OCI-LY7 (cell line): ENCODE measurements around the gene NPHS2. TPM values are rescaled to one million over a fixed set of nuclear protein-coding genes. Genes with fewer than 3 reads are reported as not detected.

Experiments
- BruUV-seq: library from RNA; stranded (reverse); fragments of 400-500 nt; replicated peaks from 2 replicates; lab custom pipeline; 2021; lab: Mats Ljungman, UMichigan
- CTCF ChIA-PET: fragments of 300-600 bp; sonication (Branson Sonifier 250); formaldehyde crosslinking; loops from one replicate; lab custom pipeline; 2022; ENCODE audit warnings: antibody characterized with exemption; ENCODE audit not compliant: unreplicated experiment; lab: Charles Lee
- POLR2A ChIA-PET: fragments of 300-600 bp; sonication (Branson Sonifier 250); formaldehyde crosslinking; loops from one replicate; lab custom pipeline; 2022; ENCODE audit warnings: antibody characterized with exemption; lab: Charles Lee
- DNase-seq: peaks from one replicate; pipeline ENCODE4 v3.0.0-alpha.2; 2015; ENCODE audit warnings: low spot score
- H2AFZ ChIP-seq: fragments of 200-600 bp; sonication (generic), shearing (Covaris generic); 2 replicates; pipeline ENCODE4 v1.6.1; 2014; ENCODE audit warnings: mild to moderate bottlenecking, antibody characterized with exemption, low read length, moderate library complexity
- H3K27ac ChIP-seq: fragments of 200-600 bp; sonication (generic); 2 replicates; pipeline ENCODE4 v1.5.1; 2014; ENCODE audit warnings: mixed run types, low read depth, mild to moderate bottlenecking, moderate library complexity, low read length, inconsistent platforms; ENCODE audit not compliant: poor library complexity, severe bottlenecking
- H3K36me3 ChIP-seq: fragments of 200-600 bp; sonication (generic); 2 replicates; pipeline ENCODE4 v1.6.1; 2014; ENCODE audit warnings: mild to moderate bottlenecking, antibody characterized with exemption, low read length, moderate library complexity, mixed read lengths; ENCODE audit not compliant: insufficient read depth
- H3K4me1 ChIP-seq: fragments of 200-600 bp; sonication (generic); 2 replicates; pipeline ENCODE4 v1.5.1; 2014; ENCODE audit warnings: mild to moderate bottlenecking, low read length; ENCODE audit not compliant: insufficient read depth, poor library complexity, severe bottlenecking
- H3K4me2 ChIP-seq: fragments of 200-600 bp; sonication (generic); 2 replicates; pipeline ENCODE4 v1.6.1; 2014; ENCODE audit warnings: mild to moderate bottlenecking, low read length
- H3K4me3 ChIP-seq: fragments of 200-600 bp; sonication (generic); 2 replicates; pipeline ENCODE4 v1.5.1; 2014; ENCODE audit warnings: mild to moderate bottlenecking, low read depth, low read length; ENCODE audit not compliant: poor library complexity, severe bottlenecking
- H3K79me2 ChIP-seq: fragments of 200-600 bp; sonication (generic); 2 replicates; pipeline ENCODE4 v1.6.1; 2016; ENCODE audit warnings: low read depth, mild to moderate bottlenecking, low read length, moderate library complexity, mixed read lengths; ENCODE audit not compliant: insufficient read depth
- H3K9me2 ChIP-seq: fragments of 200-600 bp; sonication (generic); 2 replicates; pipeline ENCODE4 v1.6.1; 2016; ENCODE audit warnings: mild to moderate bottlenecking, low read length, mixed read lengths; ENCODE audit not compliant: insufficient read depth
- H3K9me3 ChIP-seq: fragments of 200-600 bp; sonication (generic); 2 replicates; pipeline ENCODE4 v1.6.1; 2014; ENCODE audit warnings: mild to moderate bottlenecking, mixed run types, low read length, mixed read lengths
- H4K20me1 ChIP-seq: fragments of 200-600 bp; sonication (generic); 2 replicates; pipeline ENCODE4 v1.6.1; 2014; ENCODE audit warnings: mild to moderate bottlenecking, antibody characterized with exemption, low read length, moderate library complexity, mixed read lengths; ENCODE audit not compliant: insufficient read depth
- CTCF ChIP-seq: fragments of 200-600 bp; sonication (generic); conservative IDR thresholded peaks from 2 replicates; pipeline ENCODE4 v1.5.1; 2014; ENCODE audit warnings: mild to moderate bottlenecking, antibody characterized with exemption, low read length, moderate library complexity, mixed read lengths
- EZH2phosphoT487 ChIP-seq: fragments of 200-600 bp; sonication (generic); IDR thresholded peaks from 2 replicates; pipeline ENCODE4 v1.6.1; 2018; ENCODE audit warnings: low read depth, borderline replicate concordance, mild to moderate bottlenecking, mixed run types, antibody characterized with exemption, low read length, moderate library complexity, mixed read lengths
- intact Hi-C: fragments of 100-400 bp; cut with micrococcal nuclease; formaldehyde crosslinking; loops from one replicate; pipeline ENCODE4 v1.10.0; 2022; ENCODE audit not compliant: unreplicated experiment
- total RNA-seq, 2 experiments: library from RNA; depleted of rRNA in 1 of 2; stranded (reverse); fragments of >200 nt in 1 of 2; shearing (Covaris generic) in 1 of 2; gene quantifications; 2 replicates each; pipeline ENCODE4 v1.2.3, GENCODE V29; 2014 to 2022

Gene NPHS2
- total RNA-seq, 2 experiments from 2014 or later, result not detected

DNA sequence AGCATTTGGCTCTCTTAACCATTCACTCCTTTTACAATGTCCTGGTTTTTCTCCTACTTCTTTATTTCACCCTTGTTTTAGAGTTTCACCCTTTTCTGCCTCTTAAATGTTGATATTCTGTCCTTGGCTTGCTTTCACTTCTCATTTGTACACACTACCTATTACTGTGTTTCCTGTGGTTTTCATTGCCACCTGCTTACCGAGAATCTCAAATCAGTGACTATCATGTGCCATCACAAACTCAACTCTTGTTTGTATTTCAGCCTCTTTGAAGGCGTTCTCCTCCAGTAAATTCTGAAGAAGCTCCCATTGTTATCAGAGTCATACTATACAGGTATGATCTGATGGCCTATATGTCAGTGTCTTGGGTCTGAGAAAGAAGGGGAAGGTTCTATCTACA lies 65.7 kb downstream of the NPHS2 start:
- H3K36me3 ChIP-seq, result no peaks in the 10 kb centered on the region; the same call in 1 of the 2 replicates
- peaks cover 37% of the 10 kb centered on the region for H3K4me1 ChIP-seq
- H3K4me3 ChIP-seq, result peak overlapping the region; percentile 35
- no peaks in the 10 kb centered on the region for H3K9me2 ChIP-seq
- peak overlapping the region; percentile 86 for H3K27ac ChIP-seq
- no TSS peak for BruUV-seq
- H3K9me3 ChIP-seq, result peaks cover 27% of the 10 kb centered on the region; the same call in 1 of the 2 replicates
- peak overlapping the region; percentile 53; the same call in 1 of the 2 replicates for H2AFZ ChIP-seq
- no peaks in the 10 kb centered on the region for H4K20me1 ChIP-seq
- CTCF ChIA-PET, result no interaction called here
- intact Hi-C loops, result loop anchor here (2.0 to 5.0 kb wide), 3 partner anchors 71 to 143 kb away; partner anchors contain the start of gene AXDND1
- no peaks in the 10 kb centered on the region for H3K79me2 ChIP-seq
- TF ChIP-seq CTCF (no peak), EZH2phosphoT487 (no peak)
- peak overlapping the region; percentile 67 for H3K4me2 ChIP-seq
- POLR2A ChIA-PET, result no interaction called here
- DNase-seq, result peak; percentile 92

GRCh38 chr1:179509384-179509783 lies 66.4 kb downstream of the NPHS2 start:
- Histone ChIP-seq H3K4me2 (peak overlapping the region; percentile 67), H3K4me1 (peaks cover 37% of the 10 kb centered on the region), H3K9me2 (no peaks in the 10 kb centered on the region), H3K79me2 (no peaks in the 10 kb centered on the region), H3K9me3 (peaks cover 27% of the 10 kb centered on the region; the same call in 1 of the 2 replicates), H3K36me3 (no peaks in the 10 kb centered on the region; the same call in 1 of the 2 replicates), H4K20me1 (no peaks in the 10 kb centered on the region), H3K27ac (peak overlapping the region; percentile 86), H3K4me3 (peak overlapping the region; percentile 35), H2AFZ (peak overlapping the region; percentile 53)
- TF ChIP-seq CTCF (no peak), EZH2phosphoT487 (no peak)
- intact Hi-C loops, result loop anchor here (10.0 kb wide), 1 partner anchor 385 kb away; no protein-coding TSS in a partner anchor
- DNase-seq, result no peak
- ChIA-PET CTCF (interaction anchor here (0.6 kb wide), 1 partner anchor 71 kb away, joined by 4 read pairs; no protein-coding TSS in a partner anchor), POLR2A (interaction anchor here (0.7 kb wide), 1 partner anchor 10 kb away, joined by 3 read pairs; no protein-coding TSS in a partner anchor)
- no TSS peak for BruUV-seq

DNA sequence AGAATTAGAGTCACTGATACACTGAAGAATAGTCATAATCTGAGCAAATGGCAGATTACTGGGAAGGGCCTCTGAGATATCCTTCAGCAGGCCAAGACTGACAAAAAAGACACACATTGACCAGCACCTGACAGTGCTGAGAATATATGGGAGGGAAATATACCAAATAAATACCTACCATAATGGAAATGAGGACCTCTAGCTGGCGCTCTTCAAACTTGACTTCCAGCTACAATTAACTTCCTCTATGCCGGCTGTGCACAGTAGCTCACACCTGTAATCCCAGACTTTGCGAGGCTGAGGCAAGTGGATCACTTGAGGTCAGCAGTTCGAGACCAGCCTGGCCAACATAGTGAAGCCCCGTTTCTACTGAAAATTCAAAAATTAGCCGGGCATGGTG lies 69.5 kb downstream of the NPHS2 start:
- H3K4me3 ChIP-seq, result no peak overlapping the region
- ChIA-PET CTCF (no interaction called here), POLR2A (interaction anchor here (0.6 kb wide), 3 partner anchors 266 to 649 kb away, joined by 3 to 5 read pairs (median 3); no protein-coding TSS in a partner anchor)
- no peaks in the 10 kb centered on the region for H3K79me2 ChIP-seq
- peak; percentile 19 for DNase-seq
- H3K4me1 ChIP-seq, result peaks cover 31% of the 10 kb centered on the region
- TF ChIP-seq EZH2phosphoT487 (no peak), CTCF (peak; percentile 57; the same call in 1 of the 2 replicates)
- H3K36me3 ChIP-seq, result no peaks in the 10 kb centered on the region; the same call in 1 of the 2 replicates
- no TSS peak for BruUV-seq
- no peaks in the 10 kb centered on the region for H4K20me1 ChIP-seq
- H2AFZ ChIP-seq, result no peak overlapping the region
- H3K27ac ChIP-seq, result no peak overlapping the region
- H3K4me2 ChIP-seq, result no peak overlapping the region
- no peaks in the 10 kb centered on the region for H3K9me2 ChIP-seq
- H3K9me3 ChIP-seq, result peaks cover 4% of the 10 kb centered on the region; the same call in 1 of the 2 replicates
- intact Hi-C loops, result loop anchor here (10.0 kb wide), 1 partner anchor 381 kb away; no protein-coding TSS in a partner anchor
